ENCODE results near the gene LANCL2. TPM values are rescaled to one million over a fixed set of nuclear protein-coding genes. Genes with fewer than 3 reads are reported as not detected.

The LANCL2 gene
- total and polyA plus RNA-seq, 4 donors, result 6.2 to 11.9 (median 10.8) TPM

DNA sequence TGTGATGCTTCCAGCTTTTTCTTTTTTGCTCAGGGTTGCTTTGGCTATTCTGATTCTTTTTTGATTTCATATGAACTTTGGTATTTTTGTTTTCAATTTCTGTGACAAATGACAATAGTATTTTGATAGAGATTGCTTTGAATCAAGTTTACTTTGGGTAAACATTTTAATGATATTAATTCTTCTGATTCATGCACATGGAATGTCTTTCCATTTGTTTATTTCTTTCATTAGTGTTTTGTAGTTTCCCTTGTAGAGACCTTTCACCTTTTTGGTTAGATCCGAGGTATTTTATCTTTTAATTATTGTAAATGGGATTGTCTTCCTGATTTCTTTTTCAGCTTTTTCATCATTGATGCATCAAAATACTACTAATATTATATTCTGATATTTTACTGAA lies 93.2 kb downstream of the LANCL2 start:
- no peak for DNase-seq (ENCODE audit: low spot score)
- 91% methylated on average over 1 of the region's 1 CpG for WGBS
- no peak overlapping the region for H3K4me3 ChIP-seq (ENCODE audit: low read depth in 1 of 3, low read length in 3 of 3)

DNA sequence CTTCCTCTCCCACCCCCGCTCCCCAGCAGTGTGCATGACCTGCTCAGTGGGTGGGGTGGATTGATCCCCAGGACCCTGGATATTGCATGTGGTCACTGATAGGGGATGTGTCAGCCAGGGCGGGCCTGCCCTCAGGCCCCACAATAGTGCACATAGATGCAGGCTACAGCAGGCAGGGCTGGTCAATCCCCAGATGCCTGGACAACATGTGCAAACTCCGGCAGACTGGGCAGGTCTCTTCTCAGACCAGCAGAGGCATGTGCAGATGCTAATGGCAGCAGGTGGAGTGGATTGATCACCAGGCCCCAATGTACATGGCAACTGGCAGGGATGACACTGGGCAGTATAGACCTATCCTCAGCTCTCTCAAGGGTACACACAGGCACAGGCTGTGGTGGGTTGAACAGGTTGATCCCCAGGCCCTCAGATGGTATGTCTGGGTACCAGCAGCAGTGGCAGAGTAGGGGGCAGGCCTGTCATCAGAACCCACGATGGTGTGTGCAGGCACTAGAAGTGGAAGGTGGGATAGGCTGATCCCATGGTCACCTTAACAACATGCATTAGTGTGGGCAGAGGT lies 98.6 kb downstream of the LANCL2 start:
- WGBS, result 97% methylated on average over 4 of the region's 4 CpGs
- TF ChIP-seq, protein P1, sequence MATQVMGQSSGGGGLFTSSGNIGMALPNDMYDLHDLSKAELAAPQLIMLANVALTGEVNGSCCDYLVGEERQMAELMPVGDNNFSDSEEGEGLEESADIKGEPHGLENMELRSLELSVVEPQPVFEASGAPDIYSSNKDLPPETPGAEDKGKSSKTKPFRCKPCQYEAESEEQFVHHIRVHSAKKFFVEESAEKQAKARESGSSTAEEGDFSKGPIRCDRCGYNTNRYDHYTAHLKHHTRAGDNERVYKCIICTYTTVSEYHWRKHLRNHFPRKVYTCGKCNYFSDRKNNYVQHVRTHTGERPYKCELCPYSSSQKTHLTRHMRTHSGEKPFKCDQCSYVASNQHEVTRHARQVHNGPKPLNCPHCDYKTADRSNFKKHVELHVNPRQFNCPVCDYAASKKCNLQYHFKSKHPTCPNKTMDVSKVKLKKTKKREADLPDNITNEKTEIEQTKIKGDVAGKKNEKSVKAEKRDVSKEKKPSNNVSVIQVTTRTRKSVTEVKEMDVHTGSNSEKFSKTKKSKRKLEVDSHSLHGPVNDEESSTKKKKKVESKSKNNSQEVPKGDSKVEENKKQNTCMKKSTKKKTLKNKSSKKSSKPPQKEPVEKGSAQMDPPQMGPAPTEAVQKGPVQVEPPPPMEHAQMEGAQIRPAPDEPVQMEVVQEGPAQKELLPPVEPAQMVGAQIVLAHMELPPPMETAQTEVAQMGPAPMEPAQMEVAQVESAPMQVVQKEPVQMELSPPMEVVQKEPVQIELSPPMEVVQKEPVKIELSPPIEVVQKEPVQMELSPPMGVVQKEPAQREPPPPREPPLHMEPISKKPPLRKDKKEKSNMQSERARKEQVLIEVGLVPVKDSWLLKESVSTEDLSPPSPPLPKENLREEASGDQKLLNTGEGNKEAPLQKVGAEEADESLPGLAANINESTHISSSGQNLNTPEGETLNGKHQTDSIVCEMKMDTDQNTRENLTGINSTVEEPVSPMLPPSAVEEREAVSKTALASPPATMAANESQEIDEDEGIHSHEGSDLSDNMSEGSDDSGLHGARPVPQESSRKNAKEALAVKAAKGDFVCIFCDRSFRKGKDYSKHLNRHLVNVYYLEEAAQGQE (IDR thresholded peaks at IDR 0.05), result no peak
- TF ChIP-seq RAD21 (IDR thresholded peaks at IDR 0.05) (no peak), NR2F2 (IDR thresholded peaks at IDR 0.05) (no peak), GABPA (IDR thresholded peaks at IDR 0.05 in 1 of 2, conservative IDR thresholded peaks at IDR 0.05 in 1 of 2) (no peak), HNF4A (conservative IDR thresholded peaks at IDR 0.05) (no peak), JUND (IDR thresholded peaks at IDR 0.05) (no peak), EGR1 (IDR thresholded peaks at IDR 0.05; ENCODE audit: low read depth in 2 of 2) (no peak)
- TF ChIP-seq, protein P2, sequence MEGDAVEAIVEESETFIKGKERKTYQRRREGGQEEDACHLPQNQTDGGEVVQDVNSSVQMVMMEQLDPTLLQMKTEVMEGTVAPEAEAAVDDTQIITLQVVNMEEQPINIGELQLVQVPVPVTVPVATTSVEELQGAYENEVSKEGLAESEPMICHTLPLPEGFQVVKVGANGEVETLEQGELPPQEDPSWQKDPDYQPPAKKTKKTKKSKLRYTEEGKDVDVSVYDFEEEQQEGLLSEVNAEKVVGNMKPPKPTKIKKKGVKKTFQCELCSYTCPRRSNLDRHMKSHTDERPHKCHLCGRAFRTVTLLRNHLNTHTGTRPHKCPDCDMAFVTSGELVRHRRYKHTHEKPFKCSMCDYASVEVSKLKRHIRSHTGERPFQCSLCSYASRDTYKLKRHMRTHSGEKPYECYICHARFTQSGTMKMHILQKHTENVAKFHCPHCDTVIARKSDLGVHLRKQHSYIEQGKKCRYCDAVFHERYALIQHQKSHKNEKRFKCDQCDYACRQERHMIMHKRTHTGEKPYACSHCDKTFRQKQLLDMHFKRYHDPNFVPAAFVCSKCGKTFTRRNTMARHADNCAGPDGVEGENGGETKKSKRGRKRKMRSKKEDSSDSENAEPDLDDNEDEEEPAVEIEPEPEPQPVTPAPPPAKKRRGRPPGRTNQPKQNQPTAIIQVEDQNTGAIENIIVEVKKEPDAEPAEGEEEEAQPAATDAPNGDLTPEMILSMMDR (IDR thresholded peaks at IDR 0.05; ENCODE audit: low read depth, low read length, missing input control), result no peak
- Histone ChIP-seq H3K4me3 (ENCODE audit: low read depth in 1 of 3, low read length in 3 of 3) (no peak overlapping the region), H3K36me3 (ENCODE audit: control insufficient read depth in 4 of 4, insufficient read depth in 3 of 4, low read depth in 1 of 4, low read length in 3 of 4) (peaks cover 0 to 5% (median under 1%) of the 10 kb centered on the region in 4 donors), H3K9me3 (ENCODE audit: control insufficient read depth in 4 of 4, low read length in 3 of 4) (peaks cover 2 to 8% (median 5%) of the 10 kb centered on the region in 4 donors), H3K4me1 (ENCODE audit: control insufficient read depth in 4 of 4, insufficient read depth in 4 of 4, low read length in 3 of 4) (no peaks in the 10 kb centered on the region), H3K27ac (ENCODE audit: low read depth in 1 of 2, low read length in 2 of 2) (no peak overlapping the region), H3K27me3 (ENCODE audit: control insufficient read depth in 4 of 4, insufficient read depth in 4 of 4, low read length in 3 of 4) (no peaks in the 10 kb centered on the region), H3K9ac (ENCODE audit: low read depth in 1 of 2, low read length in 2 of 2) (no peak overlapping the region)
- DNase-seq (ENCODE audit: low spot score), result no peak

More for the DNA sequence above, 93.2 kb downstream of the LANCL2 start:
- H3K4me1 ChIP-seq (ENCODE audit: control insufficient read depth in 4 of 4, insufficient read depth in 4 of 4, low read length in 3 of 4), result no peaks in the 10 kb centered on the region
- H3K9ac ChIP-seq (ENCODE audit: low read depth in 1 of 2, low read length in 2 of 2), result no peak overlapping the region
- H3K27me3 ChIP-seq (ENCODE audit: control insufficient read depth in 4 of 4, insufficient read depth in 4 of 4, low read length in 3 of 4), result no peaks in the 10 kb centered on the region
- peaks cover under 1 to 8% (median 5%) of the 10 kb centered on the region in 4 donors for H3K9me3 ChIP-seq (ENCODE audit: control insufficient read depth in 4 of 4, low read length in 3 of 4)
- H3K27ac ChIP-seq (ENCODE audit: low read depth in 1 of 2, low read length in 2 of 2), result no peak overlapping the region
- TF ChIP-seq, protein P3, sequence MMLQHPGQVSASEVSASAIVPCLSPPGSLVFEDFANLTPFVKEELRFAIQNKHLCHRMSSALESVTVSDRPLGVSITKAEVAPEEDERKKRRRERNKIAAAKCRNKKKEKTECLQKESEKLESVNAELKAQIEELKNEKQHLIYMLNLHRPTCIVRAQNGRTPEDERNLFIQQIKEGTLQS (IDR thresholded peaks at IDR 0.05), result no peak
- no peak for TF ChIP-seq TAF1 (conservative IDR thresholded peaks at IDR 0.05)
- no peaks in the 10 kb centered on the region for H3K36me3 ChIP-seq (ENCODE audit: control insufficient read depth in 4 of 4, insufficient read depth in 3 of 4, low read depth in 1 of 4, low read length in 3 of 4)

DNA sequence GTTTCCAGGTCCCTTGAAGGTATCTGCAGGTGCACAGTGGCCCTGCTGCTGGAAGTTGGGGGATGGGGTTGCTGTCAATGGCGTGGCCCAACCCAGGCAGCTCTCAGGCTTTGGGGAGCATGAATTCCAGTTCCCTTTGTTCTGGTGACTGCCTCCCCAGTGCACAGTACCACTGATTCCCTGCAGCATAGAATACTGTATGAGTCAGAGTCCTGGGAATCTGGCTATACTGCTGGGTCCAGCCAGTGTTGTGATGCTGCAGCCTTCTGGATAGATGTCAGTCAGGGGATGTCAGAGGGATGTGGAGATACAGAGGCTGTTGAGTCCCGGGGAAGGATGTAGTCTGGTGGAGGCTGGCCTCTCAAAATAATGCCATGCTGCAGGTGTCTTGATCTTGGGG lies 99.3 kb downstream of the LANCL2 start:
- H3K27me3 ChIP-seq (ENCODE audit: control insufficient read depth in 4 of 4, insufficient read depth in 4 of 4, low read length in 3 of 4), result no peaks in the 10 kb centered on the region
- no peak overlapping the region for H3K9ac ChIP-seq (ENCODE audit: low read depth in 1 of 2, low read length in 2 of 2)
- peak overlapping the region in 1 of 3 donors; percentile 16 for H3K4me3 ChIP-seq (ENCODE audit: low read depth in 1 of 3, low read length in 3 of 3)
- H3K36me3 ChIP-seq (ENCODE audit: control insufficient read depth in 4 of 4, insufficient read depth in 3 of 4, low read depth in 1 of 4, low read length in 3 of 4), result peaks cover 0 to 5% (median under 1%) of the 10 kb centered on the region in 4 donors
- no peaks in the 10 kb centered on the region for H3K4me1 ChIP-seq (ENCODE audit: control insufficient read depth in 4 of 4, insufficient read depth in 4 of 4, low read length in 3 of 4)
- H3K27ac ChIP-seq (ENCODE audit: low read depth in 1 of 2, low read length in 2 of 2), result no peak overlapping the region
- peaks cover under 1 to 3% (median 2%) of the 10 kb centered on the region in 4 donors for H3K9me3 ChIP-seq (ENCODE audit: control insufficient read depth in 4 of 4, low read length in 3 of 4)
- DNase-seq (ENCODE audit: low spot score), result no peak
- 97% methylated on average over 2 of the region's 2 CpGs for WGBS
- TF ChIP-seq FOXA1 (IDR thresholded peaks at IDR 0.05) (no peak), HNF4A (conservative IDR thresholded peaks at IDR 0.05) (no peak), RXRA (IDR thresholded peaks at IDR 0.05) (no peak), GABPA (IDR thresholded peaks at IDR 0.05 in 1 of 2, conservative IDR thresholded peaks at IDR 0.05 in 1 of 2) (no peak), EGR1 (IDR thresholded peaks at IDR 0.05; ENCODE audit: low read depth in 2 of 2) (no peak), SP1 (IDR thresholded peaks at IDR 0.05) (no peak), HNF4G (IDR thresholded peaks at IDR 0.05) (no peak), RAD21 (IDR thresholded peaks at IDR 0.05) (no peak)
- TF ChIP-seq, protein P1 (IDR thresholded peaks at IDR 0.05), result no peak
- TF ChIP-seq, protein P2 (IDR thresholded peaks at IDR 0.05; ENCODE audit: low read depth, low read length, missing input control), result no peak
- TF ChIP-seq, protein P3 (IDR thresholded peaks at IDR 0.05), result no peak
